Pancreas (tissue), 10 donors: ENCODE results near the gene DOCK1. TPM values are rescaled to one million over a fixed set of nuclear protein-coding genes. Genes with fewer than 3 reads are reported as not detected.

Experiments used
- ATAC-seq, 4 donors: fragments of 200-7000 bp; cut with Tn5 transposase; one replicate each; pipeline versions ENCODE4 v1.8.0 to v1.9.1; 2020; ENCODE audit warnings: mild to moderate bottlenecking in 4 of 4, moderate library complexity in 4 of 4
- DNase-seq, 6 donors: peaks; one replicate each; pipeline ENCODE4 v3.0.0-alpha.2; 2020
- FAIRE-seq: peaks from 2 replicates; lab custom pipeline; 2012; peaks lifted over from hg19 to GRCh38; lab: Jason Lieb, UNC
- H3K27ac ChIP-seq, 4 donors: fragments of 200-600 bp; sonication (generic); 1 replicate in 3 of 4; 2 replicates in 1 of 4; pipeline versions ENCODE4 v1.5.0 to v1.8.0; 2020
- H3K27me3 ChIP-seq, 4 donors: fragments of 200-600 bp; one replicate each; pipeline ENCODE4 v1.8.0; 2021
- H3K36me3 ChIP-seq, 3 donors: fragments of 200-600 bp; sonication (generic) in 1 of 3; one replicate each; pipeline versions ENCODE4 v1.5.0 to v1.8.0; 2020 to 2021
- H3K4me1 ChIP-seq, 3 donors: fragments of 200-600 bp; one replicate each; pipeline ENCODE4 v1.8.0; 2021
- H3K4me3 ChIP-seq, 4 donors: fragments of 200-600 bp; sonication (generic) in 2 of 4; one replicate each; pipeline versions ENCODE4 v1.5.0 to v1.8.0; 2020 to 2021
- H3K9me3 ChIP-seq, 4 donors: fragments of 200-600 bp; one replicate each; pipeline ENCODE4 v1.8.0; 2021
- WGBS, 2 donors: extraction: QIAGEN DNeasy Blood & Tissue Kit; methylation state at CpG; one replicate each; pipeline ENCODE4 v1.1.7; 2013; 5-methylcytosine and 5-hydroxymethylcytosine counted together
- intact Hi-C, 3 donors: fragments of 100-400 bp; cut with DNase I; formaldehyde crosslinking; loops; one replicate each; pipeline versions ENCODE4 v1.11.1 to v1.14.2; 2022
- polyA plus RNA-seq, 2 donors: library from polyadenylated mRNA; stranded (reverse); fragments of 200-250 nt; gene quantifications; one replicate each; pipeline ENCODE4 v1.2.3, GENCODE V29; 2013
- total RNA-seq, 6 donors: library from RNA; stranded (reverse); fragmentation: NEBNext Ultra II Directional in 4 of 6; extraction: Animal tissue kit (Norgen Biotek cat#: 25700) in 4 of 6; gene quantifications; one replicate each; pipeline versions ENCODE4 v1.2.1 to v1.2.4, GENCODE V29; 2021 to 2023
- TF ChIP-seq, protein P1 (sequence below), 4 donors: fragments of 200-600 bp; sonication (generic) in 3 of 4; IDR thresholded peaks; one replicate each; pipeline versions ENCODE4 v1.5.0 to v1.8.0; 2021; ENCODE audit warnings: antibody characterized with exemption in 4 of 4
- donor health status: healthy with polysubstance abuse.
- donor health status: DM: no; HTN: no; CAD: no; lungs with moderate emphysema.
- donor health status: DM: no; HTN: no; CAD: no.
- donor health status: control.
- donor health status: control.
- donor health status: Bipolar disorder and iron deficiency.
- donor health status: DM: yes; HTN: yes; CAD: no.
- donor health status: DM: no; HTN: no; CAD: no.
- donor health status: DM: no; HTN: no; CAD: no.
- donor health status: DM: yes; HTN: yes; CAD: no.

Gene DOCK1
- total and polyA plus RNA-seq, 8 donors: 12.1 to 38.6 (median 24.2) TPM

DNA sequence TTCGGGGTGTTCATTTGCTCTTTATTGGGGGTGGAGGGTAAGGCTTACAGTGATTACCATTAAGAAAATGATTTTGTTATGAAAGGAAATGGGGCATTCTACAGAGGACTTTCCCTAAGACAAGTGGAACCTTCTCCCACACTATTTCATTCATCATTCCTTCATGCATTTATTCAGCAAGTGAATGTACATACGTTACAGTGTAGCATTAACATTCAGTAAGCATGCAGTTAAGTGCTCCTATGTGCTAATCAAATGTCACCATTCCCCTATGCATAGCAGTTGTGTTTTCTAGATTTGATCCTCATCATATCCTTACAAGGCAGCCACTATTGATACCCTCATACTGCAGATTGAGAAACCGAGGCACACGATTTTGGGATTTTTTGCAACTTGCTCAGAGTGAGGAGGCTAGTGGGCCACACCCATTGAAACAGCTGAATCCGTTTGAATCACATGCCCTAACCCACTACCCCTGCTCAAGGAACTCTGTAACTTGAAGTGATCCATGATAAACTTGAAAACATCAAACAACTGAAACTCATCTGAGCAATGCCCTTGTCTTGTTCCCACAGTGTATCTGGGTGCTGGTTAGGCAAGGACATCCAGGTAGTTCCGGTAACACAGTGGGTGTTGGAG, 274.5 kb downstream of the DOCK1 start:
- no peaks in the 10 kb centered on the region for H3K4me1 ChIP-seq
- no peaks in the 10 kb centered on the region for H3K27me3 ChIP-seq
- FAIRE-seq: no peak
- intact Hi-C loops: no loop called here
- no peak for DNase-seq
- no peak for ATAC-seq
- no peaks in the 10 kb centered on the region for H3K9me3 ChIP-seq
- TF ChIP-seq, protein P1, sequence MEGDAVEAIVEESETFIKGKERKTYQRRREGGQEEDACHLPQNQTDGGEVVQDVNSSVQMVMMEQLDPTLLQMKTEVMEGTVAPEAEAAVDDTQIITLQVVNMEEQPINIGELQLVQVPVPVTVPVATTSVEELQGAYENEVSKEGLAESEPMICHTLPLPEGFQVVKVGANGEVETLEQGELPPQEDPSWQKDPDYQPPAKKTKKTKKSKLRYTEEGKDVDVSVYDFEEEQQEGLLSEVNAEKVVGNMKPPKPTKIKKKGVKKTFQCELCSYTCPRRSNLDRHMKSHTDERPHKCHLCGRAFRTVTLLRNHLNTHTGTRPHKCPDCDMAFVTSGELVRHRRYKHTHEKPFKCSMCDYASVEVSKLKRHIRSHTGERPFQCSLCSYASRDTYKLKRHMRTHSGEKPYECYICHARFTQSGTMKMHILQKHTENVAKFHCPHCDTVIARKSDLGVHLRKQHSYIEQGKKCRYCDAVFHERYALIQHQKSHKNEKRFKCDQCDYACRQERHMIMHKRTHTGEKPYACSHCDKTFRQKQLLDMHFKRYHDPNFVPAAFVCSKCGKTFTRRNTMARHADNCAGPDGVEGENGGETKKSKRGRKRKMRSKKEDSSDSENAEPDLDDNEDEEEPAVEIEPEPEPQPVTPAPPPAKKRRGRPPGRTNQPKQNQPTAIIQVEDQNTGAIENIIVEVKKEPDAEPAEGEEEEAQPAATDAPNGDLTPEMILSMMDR (IDR thresholded peaks at IDR 0.05): no peak
- H3K27ac ChIP-seq: no peak overlapping the region
- WGBS, 2 donors: 92 to 97% methylated on average over 6 of the region's 6 CpGs
- no peaks in the 10 kb centered on the region for H3K36me3 ChIP-seq
- H3K4me3 ChIP-seq: no peak overlapping the region

DNA sequence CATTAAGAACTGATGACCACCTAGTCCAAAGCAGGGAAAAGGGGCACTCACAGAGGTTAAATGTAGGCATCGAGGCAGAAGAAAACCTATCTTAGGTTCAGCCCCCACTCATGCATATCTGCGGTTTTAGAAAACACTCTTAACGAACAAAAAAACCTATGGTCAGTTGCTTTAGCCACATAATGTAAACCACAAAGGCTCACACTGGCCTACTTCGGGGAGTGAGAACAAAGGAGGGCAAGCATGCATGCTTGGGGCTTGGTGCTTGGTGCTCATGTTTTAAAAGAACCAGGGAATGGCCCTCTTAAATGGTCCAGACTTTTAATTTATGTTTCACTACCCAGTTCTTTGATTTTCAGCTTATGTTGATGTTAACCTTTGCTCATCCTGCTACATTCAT, 276.9 kb downstream of the DOCK1 start:
- DNase-seq (no peak), FAIRE-seq (no peak), ATAC-seq (no peak)
- intact Hi-C loops: no loop called here
- Histone ChIP-seq H3K4me1 (no peaks in the 10 kb centered on the region), H3K27me3 (no peaks in the 10 kb centered on the region), H3K36me3 (no peaks in the 10 kb centered on the region), H3K9me3 (no peaks in the 10 kb centered on the region), H3K27ac (no peak overlapping the region), H3K4me3 (no peak overlapping the region)
- WGBS, 2 donors: 95% methylated on average over 4 of the region's 4 CpGs
- TF ChIP-seq, protein P1 (IDR thresholded peaks at IDR 0.05): no peak

DNA sequence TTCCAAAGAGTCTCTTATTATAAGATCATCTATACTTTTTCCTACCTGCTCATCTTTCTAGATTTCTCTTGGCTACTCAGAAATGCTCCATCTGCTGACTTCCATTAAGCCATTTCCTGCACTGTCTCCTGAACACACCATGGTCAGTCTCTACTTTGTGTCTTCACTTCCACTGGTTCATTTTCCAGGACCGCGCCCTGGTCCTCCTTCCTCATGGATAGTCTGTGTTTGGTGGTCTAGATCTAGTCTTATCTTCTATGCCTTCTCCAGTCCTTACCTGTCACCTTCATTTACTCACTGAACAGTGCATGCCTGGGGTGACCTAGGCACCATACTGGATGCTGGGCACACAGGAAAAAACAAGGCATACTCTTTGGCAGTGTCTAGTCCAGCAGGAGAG, 279.4 kb downstream of the DOCK1 start:
- H3K4me1 ChIP-seq: no peaks in the 10 kb centered on the region
- no peaks in the 10 kb centered on the region for H3K36me3 ChIP-seq
- H3K4me3 ChIP-seq: no peak overlapping the region
- FAIRE-seq (no peak), DNase-seq (no peak), ATAC-seq (no peak)
- no peaks in the 10 kb centered on the region for H3K27me3 ChIP-seq
- 94 to 97% methylated on average over 2 of the region's 2 CpGs for WGBS, 2 donors
- no peak overlapping the region for H3K27ac ChIP-seq
- intact Hi-C loops: no loop called here
- no peaks in the 10 kb centered on the region for H3K9me3 ChIP-seq
- TF ChIP-seq, protein P1 (IDR thresholded peaks at IDR 0.05): no peak

DNA sequence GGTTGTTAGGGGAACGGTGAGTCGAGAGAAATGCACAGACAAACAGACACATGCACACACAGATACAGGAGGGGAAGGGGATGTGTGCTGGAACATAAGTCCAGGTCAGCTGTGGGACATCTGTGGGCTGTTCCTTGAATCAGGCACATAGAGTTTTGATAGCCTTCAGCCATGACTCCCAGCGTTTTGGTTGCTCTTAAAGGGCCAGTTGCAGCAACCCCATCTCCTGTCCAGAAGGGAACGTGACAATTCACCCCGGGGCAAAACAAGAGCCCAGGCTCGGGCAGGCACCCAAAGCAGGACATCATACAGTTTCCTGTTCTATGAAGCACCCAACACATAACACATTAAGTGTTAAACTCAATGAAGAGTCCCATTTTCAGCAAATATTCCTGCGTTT, 281.6 kb downstream of the DOCK1 start:
- FAIRE-seq (no peak), DNase-seq (no peak), ATAC-seq (no peak)
- Histone ChIP-seq H3K4me3 (no peak overlapping the region), H3K36me3 (no peaks in the 10 kb centered on the region), H3K4me1 (no peaks in the 10 kb centered on the region), H3K27ac (no peak overlapping the region), H3K27me3 (no peaks in the 10 kb centered on the region), H3K9me3 (no peaks in the 10 kb centered on the region)
- 85 to 89% methylated on average over 7 of the region's 7 CpGs for WGBS, 2 donors
- intact Hi-C loops: no loop called here
- TF ChIP-seq, protein P1 (IDR thresholded peaks at IDR 0.05): no peak

GRCh38 chr10:127189226-127189625, 284.0 kb downstream of the DOCK1 start:
- no peaks in the 10 kb centered on the region for H3K27me3 ChIP-seq
- H3K9me3 ChIP-seq: no peaks in the 10 kb centered on the region
- no peaks in the 10 kb centered on the region for H3K36me3 ChIP-seq
- DNase-seq (no peak), ATAC-seq (no peak), FAIRE-seq (no peak)
- H3K4me3 ChIP-seq: no peak overlapping the region
- H3K4me1 ChIP-seq: no peaks in the 10 kb centered on the region
- intact Hi-C loops: no loop called here
- no peak overlapping the region for H3K27ac ChIP-seq
- TF ChIP-seq, protein P1 (IDR thresholded peaks at IDR 0.05): no peak
